Stomach smooth muscle (tissue), 2 donors: ENCODE data around the gene VTA1.
"Not testable (repeated sequence)": the region's sequence is repeated elsewhere in the genome, so short reads cannot be mapped to it uniquely, and the experiment has no call there.

Experiments
- H3K27ac ChIP-seq: one replicate; pipeline ENCODE4 v1.7.0; 2013; ENCODE audit warnings: mild to moderate bottlenecking, low read length, inconsistent platforms
- H3K27me3 ChIP-seq, 2 donors: one replicate each; pipeline ENCODE4 v1.7.0; 2013; ENCODE audit warnings: low read length in 2 of 2; ENCODE audit not compliant: insufficient read depth in 2 of 2, control insufficient read depth in 1 of 2
- H3K36me3 ChIP-seq, 2 donors: one replicate each; pipeline ENCODE4 v1.7.0; 2013; ENCODE audit warnings: low read length in 2 of 2; ENCODE audit not compliant: control insufficient read depth in 2 of 2, insufficient read depth in 2 of 2
- H3K4me1 ChIP-seq: one replicate; pipeline ENCODE4 v1.7.0; 2013; ENCODE audit warnings: low read length; ENCODE audit not compliant: control insufficient read depth, insufficient read depth
- H3K4me3 ChIP-seq, 2 donors: one replicate each; pipeline ENCODE4 v1.7.0; 2013; ENCODE audit warnings: low read length in 2 of 2
- H3K9ac ChIP-seq, 2 donors: one replicate each; pipeline ENCODE4 v1.7.0; 2013; ENCODE audit warnings: low read length in 2 of 2, mild to moderate bottlenecking in 1 of 2
- H3K9me3 ChIP-seq, 2 donors: one replicate each; pipeline ENCODE4 v1.7.0; 2013; ENCODE audit warnings: low read length in 2 of 2; ENCODE audit not compliant: control insufficient read depth in 2 of 2
- donor health status: healthy.
- donor health status: Pancreatic carcinoma.

The VTA1 gene

DNA sequence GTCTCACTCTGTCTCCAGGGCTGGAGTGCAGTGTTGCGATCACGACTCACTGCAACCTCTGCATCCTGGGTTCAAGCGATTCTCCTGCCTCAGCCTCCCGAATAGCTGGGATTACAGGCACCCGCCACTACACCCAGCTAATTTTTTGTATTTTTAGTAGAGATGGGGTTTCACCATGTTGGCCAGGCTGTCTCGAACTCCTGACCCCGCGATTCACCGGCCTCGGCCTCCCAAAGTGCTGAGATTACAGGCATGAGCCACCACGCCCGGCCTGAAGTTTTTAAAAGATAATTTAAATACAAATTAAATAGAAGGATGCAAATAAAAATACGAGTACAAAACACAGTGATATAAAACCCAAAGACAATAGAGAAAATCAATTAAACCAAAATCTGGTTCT lies 5.5 kb upstream of the VTA1 start:
- H3K9me3 ChIP-seq, H3K9ac ChIP-seq, H3K4me1 ChIP-seq, H3K27ac ChIP-seq, H3K36me3 ChIP-seq, H3K27me3 ChIP-seq, H3K4me3 ChIP-seq: not testable (repeated sequence)

DNA sequence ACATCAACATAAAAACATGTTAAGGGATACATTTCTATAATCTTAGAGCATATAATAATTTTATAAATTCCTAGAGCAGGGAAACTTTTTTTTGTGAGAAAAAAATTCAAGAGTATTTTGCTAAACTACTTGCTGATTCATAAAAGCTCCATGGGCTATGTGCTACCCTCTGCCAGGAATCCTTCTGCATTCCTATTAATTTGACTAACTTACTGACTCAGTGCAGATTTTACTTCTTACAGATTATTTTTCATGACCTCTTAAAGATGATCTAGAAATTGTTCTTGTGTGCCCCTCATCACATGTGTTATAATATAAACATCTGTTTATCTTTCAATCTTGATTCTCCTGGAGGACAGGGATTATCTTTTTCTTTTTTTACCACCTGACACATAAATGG lies 5.7 kb downstream of the VTA1 start:
- Histone ChIP-seq H3K4me1 (peaks cover 4% of the 10 kb centered on the region), H3K4me3 (no peak overlapping the region), H3K27me3 (no peaks in the 10 kb centered on the region), H3K27ac (no peak overlapping the region), H3K9me3 (no peaks in the 10 kb centered on the region), H3K36me3 (no peaks in the 10 kb centered on the region), H3K9ac (no peak overlapping the region)

DNA sequence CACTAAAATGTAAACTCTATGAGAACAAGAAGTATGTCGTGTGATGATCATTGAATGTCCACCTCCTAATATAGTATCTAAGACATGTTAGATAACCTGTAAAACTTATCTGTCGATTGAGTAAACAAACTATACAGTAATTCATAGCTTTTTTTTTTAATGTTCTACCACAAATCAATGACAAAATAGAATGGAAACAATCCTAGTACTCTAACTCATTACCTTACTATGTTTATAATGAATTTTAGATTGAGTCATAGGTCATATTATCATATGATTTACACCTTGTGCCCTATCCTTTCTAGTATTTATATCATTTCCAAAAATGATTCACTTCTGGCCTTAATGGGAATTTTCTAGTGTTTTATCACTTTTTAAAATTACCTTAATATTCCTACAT lies 6.1 kb downstream of the VTA1 start:
- Histone ChIP-seq H3K9ac (no peak overlapping the region), H3K36me3 (no peaks in the 10 kb centered on the region), H3K27ac (no peak overlapping the region), H3K27me3 (no peaks in the 10 kb centered on the region), H3K4me1 (peaks cover 1% of the 10 kb centered on the region), H3K9me3 (no peaks in the 10 kb centered on the region), H3K4me3 (no peak overlapping the region)

DNA sequence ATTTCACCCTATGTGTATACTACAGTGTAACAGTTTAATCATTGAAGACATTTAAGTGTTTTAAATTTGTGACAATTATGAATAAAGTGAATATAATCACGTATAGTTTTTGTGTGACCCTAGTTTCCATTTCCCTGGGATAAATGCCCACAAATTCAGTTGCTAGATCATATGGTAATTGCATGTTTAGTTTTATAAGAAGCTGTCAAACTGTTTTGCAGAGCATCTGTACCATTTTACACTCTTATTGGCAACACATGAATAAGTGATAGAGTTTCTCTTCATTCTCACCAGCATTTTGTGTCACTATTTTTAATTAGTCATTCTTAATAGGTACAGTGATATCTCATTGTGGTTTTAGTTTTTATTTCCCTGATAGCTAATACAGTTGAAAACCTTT lies 7.3 kb downstream of the VTA1 start:
- Histone ChIP-seq H3K9me3 (no peaks in the 10 kb centered on the region), H3K9ac (no peak overlapping the region), H3K27me3 (no peaks in the 10 kb centered on the region), H3K27ac (no peak overlapping the region), H3K4me3 (no peak overlapping the region), H3K4me1 (no peaks in the 10 kb centered on the region), H3K36me3 (no peaks in the 10 kb centered on the region)

DNA sequence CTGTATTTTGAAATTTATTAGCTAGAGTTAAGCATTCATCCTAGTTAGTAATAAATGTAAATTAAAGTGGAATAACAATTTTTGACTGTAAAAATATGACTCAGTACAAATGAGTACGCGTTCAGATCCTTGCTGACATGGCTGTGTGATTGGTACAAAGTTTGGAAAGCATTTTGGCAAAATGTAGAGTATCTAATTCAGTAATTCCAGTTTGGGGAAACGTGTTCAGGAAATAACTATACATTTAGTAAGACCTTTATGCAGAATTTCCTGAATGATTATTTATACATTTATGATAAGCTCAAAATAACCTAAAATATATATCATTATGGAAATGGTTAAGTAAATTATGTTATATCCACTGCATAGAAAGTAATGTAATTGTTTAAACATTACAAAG lies 8.0 kb downstream of the VTA1 start:
- no peak overlapping the region for H3K4me3 ChIP-seq
- H3K4me1 ChIP-seq: no peaks in the 10 kb centered on the region
- H3K36me3 ChIP-seq: no peaks in the 10 kb centered on the region
- H3K9me3 ChIP-seq: no peaks in the 10 kb centered on the region
- H3K27ac ChIP-seq: no peak overlapping the region
- H3K27me3 ChIP-seq: no peaks in the 10 kb centered on the region
- no peak overlapping the region for H3K9ac ChIP-seq

DNA sequence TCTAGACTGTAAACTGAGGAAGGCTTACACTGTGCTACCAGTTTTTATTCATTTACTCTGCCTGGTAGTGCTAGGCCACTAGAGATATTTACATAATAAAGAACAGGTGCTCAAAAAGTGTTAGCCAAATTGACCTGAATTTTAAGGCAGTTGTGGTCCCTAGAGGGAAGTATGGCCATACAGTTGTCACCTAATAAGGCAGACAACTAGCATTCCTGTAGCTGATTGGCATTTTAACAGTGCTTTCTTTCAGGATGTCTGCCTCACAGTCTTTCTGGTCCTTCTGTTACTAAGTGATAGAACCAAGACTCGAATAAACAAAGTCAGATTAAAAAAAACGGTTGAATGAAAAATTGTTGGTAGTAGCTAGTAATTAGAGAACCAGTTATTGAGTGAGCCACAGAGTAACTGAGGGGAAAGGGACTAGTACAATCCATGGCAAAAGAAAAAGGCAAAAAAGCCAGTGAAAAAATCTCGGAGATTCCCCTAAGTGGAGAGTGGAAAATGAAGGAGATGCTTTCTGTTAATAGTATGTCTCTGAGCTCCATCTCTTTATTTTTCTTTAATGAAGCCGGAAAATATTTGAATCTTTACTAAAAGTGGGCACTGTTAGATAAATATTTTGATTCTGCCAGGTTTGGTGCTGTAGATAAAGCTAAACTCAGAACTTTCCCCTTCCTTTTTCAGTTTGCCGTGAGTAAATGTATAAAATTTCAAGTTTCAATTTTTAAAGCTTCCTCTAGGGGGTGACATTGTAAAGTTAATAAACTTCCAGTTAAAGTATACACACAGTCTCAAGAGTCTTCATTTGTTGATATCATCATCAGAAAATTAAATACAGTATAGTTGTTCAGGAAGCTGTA lies 9.1 kb downstream of the VTA1 start:
- Histone ChIP-seq H3K27ac (no peak overlapping the region), H3K4me1 (no peaks in the 10 kb centered on the region), H3K9ac (peak overlapping the region in 1 of 2 donors; percentile 4)

DNA sequence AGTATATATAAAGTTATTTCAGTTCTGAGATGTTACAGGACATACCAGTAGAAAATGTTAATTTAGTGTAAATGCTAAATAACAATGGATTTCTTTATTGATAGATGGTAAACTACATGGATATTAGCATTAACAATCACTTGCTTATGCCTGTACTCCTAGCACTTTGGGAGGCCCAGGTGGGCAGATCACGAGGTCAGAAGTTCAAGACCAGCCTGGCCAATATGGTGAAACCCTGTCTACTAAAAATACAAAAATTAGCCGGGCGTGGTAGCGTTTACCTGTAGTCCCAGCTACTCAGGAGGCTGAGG lies 9.7 kb downstream of the VTA1 start:
- not testable (repeated sequence) for H3K27me3 ChIP-seq, H3K9ac ChIP-seq, H3K36me3 ChIP-seq, H3K9me3 ChIP-seq, H3K27ac ChIP-seq, H3K4me1 ChIP-seq, H3K4me3 ChIP-seq

More for the DNA sequence above, 9.1 kb downstream of the VTA1 start:
- no peaks in the 10 kb centered on the region for H3K36me3 ChIP-seq
- no peaks in the 10 kb centered on the region for H3K9me3 ChIP-seq
- no peaks in the 10 kb centered on the region for H3K27me3 ChIP-seq
- H3K4me3 ChIP-seq: no peak overlapping the region

DNA sequence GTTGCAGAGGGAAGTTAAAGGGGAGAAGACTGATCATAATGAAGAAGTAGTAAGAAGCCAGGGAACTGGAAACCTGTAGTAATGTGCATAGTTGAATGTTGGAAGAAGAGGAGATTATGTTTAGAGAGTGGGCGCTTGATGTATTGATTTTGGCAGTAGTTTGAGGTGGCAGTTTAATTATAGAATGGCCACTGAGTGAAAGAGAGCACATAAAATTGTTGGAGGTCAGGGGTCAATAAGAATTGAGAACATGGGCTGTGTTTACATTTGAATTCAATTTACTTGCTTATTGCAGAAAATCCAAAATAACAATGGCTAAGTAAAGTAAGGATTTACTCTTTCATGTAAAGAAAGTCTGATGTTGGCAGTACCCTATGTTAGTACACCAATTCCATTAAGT lies 15.7 kb downstream of the VTA1 start:
- Histone ChIP-seq H3K9ac (no peak overlapping the region), H3K4me1 (no peaks in the 10 kb centered on the region), H3K4me3 (no peak overlapping the region), H3K36me3 (peaks cover 3 to 5% of the 10 kb centered on the region in 2 donors), H3K27me3 (no peaks in the 10 kb centered on the region), H3K9me3 (no peaks in the 10 kb centered on the region), H3K27ac (no peak overlapping the region)

DNA sequence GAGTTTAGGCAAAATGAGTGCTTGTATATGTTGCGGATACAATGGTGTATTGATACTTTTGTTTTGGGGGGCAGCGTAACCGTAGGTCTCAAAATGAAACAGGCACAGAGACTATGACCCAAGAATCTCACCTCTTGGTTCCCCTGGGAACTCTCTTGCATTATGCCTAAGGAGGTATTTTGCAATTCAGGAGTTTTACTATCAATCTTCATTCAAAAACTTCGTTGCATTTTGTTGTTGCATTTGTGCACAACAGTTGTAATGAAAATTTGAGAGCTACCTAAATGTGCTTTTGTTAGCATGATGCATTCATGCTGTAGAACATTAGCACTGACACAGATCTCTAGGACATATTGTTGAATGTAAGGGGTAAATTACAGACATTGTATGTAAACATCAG lies 18.2 kb downstream of the VTA1 start:
- Histone ChIP-seq H3K9ac (no peak overlapping the region), H3K27ac (no peak overlapping the region), H3K4me1 (no peaks in the 10 kb centered on the region), H3K9me3 (no peaks in the 10 kb centered on the region), H3K4me3 (no peak overlapping the region), H3K27me3 (no peaks in the 10 kb centered on the region), H3K36me3 (peaks cover 5 to 6% of the 10 kb centered on the region in 2 donors)

DNA sequence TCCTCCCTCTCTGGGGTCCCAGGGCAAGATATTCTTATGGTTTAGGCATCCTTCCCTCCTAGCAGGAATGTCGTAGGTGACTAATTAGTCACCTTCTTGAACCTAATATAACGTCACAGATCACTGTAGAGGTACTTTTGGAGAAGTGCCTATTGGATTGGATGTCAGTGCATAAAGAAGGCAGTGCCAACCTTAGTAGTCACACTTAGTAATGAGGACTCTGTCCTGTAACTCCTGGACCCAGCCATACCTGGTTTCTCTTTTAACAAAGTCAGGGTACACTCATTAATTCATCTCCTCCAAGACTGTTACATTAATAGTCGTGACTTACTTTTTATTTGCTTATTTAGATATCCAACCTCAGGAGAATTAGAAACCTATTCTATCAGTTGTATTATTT lies 20.0 kb downstream of the VTA1 start:
- H3K27ac ChIP-seq: no peak overlapping the region
- H3K36me3 ChIP-seq: peaks cover 5 to 10% of the 10 kb centered on the region in 2 donors
- H3K4me1 ChIP-seq: no peaks in the 10 kb centered on the region
- H3K27me3 ChIP-seq: no peaks in the 10 kb centered on the region
- H3K9me3 ChIP-seq: no peaks in the 10 kb centered on the region
- H3K9ac ChIP-seq: no peak overlapping the region
- H3K4me3 ChIP-seq: no peak overlapping the region

DNA sequence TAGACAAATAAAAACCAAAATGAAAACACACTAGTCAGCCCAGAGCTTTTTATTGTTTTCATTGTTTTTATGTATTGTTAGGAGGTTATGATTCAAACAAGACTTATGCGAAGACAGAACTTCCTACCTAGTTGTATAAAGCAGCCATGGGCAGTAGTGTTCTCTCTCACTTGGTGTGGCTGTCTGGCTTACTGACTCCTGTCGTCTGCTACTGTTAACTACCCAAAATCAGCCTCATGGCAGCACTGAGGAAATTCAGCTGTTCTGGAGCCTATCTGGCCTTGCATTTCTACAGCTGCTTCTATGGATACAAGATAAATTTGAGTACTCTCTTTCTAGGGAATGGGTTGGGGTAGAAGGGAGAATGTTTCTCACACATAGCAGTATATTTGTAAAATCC lies 20.4 kb downstream of the VTA1 start:
- Histone ChIP-seq H3K9ac (no peak overlapping the region), H3K27me3 (no peaks in the 10 kb centered on the region), H3K4me1 (no peaks in the 10 kb centered on the region), H3K4me3 (no peak overlapping the region), H3K36me3 (peaks cover 5 to 14% of the 10 kb centered on the region in 2 donors), H3K9me3 (no peaks in the 10 kb centered on the region), H3K27ac (no peak overlapping the region)
